Liver (tissue), 3 donors: Measurements from ENCODE around the gene OR10A4.

Experiments
- GABPA ChIP-seq, 2 donors: IDR thresholded peaks in 1 of 2; conservative IDR thresholded peaks in 1 of 2; 2 replicates each; pipeline ENCODE4 v1.6.1; 2016; ENCODE audit warnings: antibody characterized with exemption in 2 of 2, mild to moderate bottlenecking in 1 of 2, moderate library complexity in 1 of 2
- RAD21 ChIP-seq, 2 donors: IDR thresholded peaks; 2 replicates each; pipeline ENCODE4 v1.6.1; 2016; ENCODE audit warnings: antibody characterized with exemption in 2 of 2, mild to moderate bottlenecking in 2 of 2
- SP1 ChIP-seq: IDR thresholded peaks from 2 replicates; pipeline ENCODE4 v1.6.1; 2018; ENCODE audit warnings: antibody characterized with exemption, mild to moderate bottlenecking
- TF ChIP-seq, protein P1 (sequence below): fragments of 150-350 bp; IDR thresholded peaks from 2 replicates; pipeline ENCODE4 v1.5.1; 2017; ENCODE audit warnings: improper control_type of control experiment, low read depth, low read length; ENCODE audit not compliant: missing input control
- TF ChIP-seq, protein P2 (sequence below): IDR thresholded peaks from 2 replicates; pipeline ENCODE4 v1.6.1; 2016; ENCODE audit warnings: antibody characterized with exemption, mild to moderate bottlenecking
- TF ChIP-seq, protein P3 (sequence below): IDR thresholded peaks from 2 replicates; pipeline ENCODE4 v1.6.1; 2016; ENCODE audit warnings: antibody characterized with exemption
- donor health status: healthy.
- donor health status: healthy.

DNA sequence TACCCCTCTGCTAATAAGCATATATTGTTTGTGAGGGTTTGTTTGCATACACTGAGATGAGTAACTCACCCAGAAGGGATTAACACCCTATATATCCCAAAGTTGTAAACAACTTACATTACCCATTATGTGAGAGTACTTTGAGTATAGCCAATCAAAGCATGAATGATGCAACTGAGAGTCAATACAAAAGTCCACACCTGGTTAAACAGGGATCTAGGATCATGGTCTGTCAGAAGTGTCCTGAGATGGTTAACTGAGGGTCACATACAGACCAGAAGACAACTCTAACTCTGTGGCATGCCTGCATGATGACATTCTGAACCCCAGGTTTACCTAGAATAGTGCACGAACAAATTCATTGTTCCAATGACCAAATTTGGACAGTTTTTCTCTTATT, 48.3 kb upstream of the OR10A4 start:
- TF ChIP-seq, protein P1, sequence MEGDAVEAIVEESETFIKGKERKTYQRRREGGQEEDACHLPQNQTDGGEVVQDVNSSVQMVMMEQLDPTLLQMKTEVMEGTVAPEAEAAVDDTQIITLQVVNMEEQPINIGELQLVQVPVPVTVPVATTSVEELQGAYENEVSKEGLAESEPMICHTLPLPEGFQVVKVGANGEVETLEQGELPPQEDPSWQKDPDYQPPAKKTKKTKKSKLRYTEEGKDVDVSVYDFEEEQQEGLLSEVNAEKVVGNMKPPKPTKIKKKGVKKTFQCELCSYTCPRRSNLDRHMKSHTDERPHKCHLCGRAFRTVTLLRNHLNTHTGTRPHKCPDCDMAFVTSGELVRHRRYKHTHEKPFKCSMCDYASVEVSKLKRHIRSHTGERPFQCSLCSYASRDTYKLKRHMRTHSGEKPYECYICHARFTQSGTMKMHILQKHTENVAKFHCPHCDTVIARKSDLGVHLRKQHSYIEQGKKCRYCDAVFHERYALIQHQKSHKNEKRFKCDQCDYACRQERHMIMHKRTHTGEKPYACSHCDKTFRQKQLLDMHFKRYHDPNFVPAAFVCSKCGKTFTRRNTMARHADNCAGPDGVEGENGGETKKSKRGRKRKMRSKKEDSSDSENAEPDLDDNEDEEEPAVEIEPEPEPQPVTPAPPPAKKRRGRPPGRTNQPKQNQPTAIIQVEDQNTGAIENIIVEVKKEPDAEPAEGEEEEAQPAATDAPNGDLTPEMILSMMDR = no peak
- TF ChIP-seq GABPA (IDR thresholded peaks at IDR 0.05 in 1 of 2, conservative IDR thresholded peaks at IDR 0.05 in 1 of 2) (no peak), RAD21 (IDR thresholded peaks at IDR 0.05) (no peak), SP1 (no peak)
- TF ChIP-seq, protein P2, sequence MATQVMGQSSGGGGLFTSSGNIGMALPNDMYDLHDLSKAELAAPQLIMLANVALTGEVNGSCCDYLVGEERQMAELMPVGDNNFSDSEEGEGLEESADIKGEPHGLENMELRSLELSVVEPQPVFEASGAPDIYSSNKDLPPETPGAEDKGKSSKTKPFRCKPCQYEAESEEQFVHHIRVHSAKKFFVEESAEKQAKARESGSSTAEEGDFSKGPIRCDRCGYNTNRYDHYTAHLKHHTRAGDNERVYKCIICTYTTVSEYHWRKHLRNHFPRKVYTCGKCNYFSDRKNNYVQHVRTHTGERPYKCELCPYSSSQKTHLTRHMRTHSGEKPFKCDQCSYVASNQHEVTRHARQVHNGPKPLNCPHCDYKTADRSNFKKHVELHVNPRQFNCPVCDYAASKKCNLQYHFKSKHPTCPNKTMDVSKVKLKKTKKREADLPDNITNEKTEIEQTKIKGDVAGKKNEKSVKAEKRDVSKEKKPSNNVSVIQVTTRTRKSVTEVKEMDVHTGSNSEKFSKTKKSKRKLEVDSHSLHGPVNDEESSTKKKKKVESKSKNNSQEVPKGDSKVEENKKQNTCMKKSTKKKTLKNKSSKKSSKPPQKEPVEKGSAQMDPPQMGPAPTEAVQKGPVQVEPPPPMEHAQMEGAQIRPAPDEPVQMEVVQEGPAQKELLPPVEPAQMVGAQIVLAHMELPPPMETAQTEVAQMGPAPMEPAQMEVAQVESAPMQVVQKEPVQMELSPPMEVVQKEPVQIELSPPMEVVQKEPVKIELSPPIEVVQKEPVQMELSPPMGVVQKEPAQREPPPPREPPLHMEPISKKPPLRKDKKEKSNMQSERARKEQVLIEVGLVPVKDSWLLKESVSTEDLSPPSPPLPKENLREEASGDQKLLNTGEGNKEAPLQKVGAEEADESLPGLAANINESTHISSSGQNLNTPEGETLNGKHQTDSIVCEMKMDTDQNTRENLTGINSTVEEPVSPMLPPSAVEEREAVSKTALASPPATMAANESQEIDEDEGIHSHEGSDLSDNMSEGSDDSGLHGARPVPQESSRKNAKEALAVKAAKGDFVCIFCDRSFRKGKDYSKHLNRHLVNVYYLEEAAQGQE = no peak
- TF ChIP-seq, protein P3, sequence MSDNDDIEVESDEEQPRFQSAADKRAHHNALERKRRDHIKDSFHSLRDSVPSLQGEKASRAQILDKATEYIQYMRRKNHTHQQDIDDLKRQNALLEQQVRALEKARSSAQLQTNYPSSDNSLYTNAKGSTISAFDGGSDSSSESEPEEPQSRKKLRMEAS = no peak
